ENCODE measurements around the gene PLXNA1.

DNA sequence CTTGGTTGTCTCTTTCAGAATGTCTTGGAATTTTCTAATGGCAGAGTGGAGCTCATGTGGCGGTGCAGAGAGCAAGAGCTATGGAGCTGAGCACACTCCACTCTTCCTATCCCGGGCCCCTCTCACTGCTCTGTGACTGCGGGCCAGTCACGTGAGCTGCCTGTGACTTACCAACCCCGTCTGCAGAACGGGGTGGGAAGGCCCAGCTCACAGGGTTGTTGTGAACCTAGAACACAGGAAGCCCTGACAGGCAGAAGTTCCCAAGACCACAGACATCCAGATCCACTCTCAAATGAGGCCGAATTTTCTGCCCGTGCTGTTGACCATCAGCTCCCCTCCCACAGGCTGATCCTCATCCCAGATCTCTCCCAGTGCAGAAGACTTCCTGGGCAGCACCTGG is 35.5 kb upstream of the PLXNA1 start:
- TF ChIP-seq POLR2AphosphoS5 (IDR thresholded peaks at IDR 0.05; ENCODE audit: low read depth, low read length): no peak
- no peak for TF ChIP-seq USF2 (IDR thresholded peaks at IDR 0.05; ENCODE audit: borderline replicate concordance, low read depth, low read length)
- TF ChIP-seq, protein P1, sequence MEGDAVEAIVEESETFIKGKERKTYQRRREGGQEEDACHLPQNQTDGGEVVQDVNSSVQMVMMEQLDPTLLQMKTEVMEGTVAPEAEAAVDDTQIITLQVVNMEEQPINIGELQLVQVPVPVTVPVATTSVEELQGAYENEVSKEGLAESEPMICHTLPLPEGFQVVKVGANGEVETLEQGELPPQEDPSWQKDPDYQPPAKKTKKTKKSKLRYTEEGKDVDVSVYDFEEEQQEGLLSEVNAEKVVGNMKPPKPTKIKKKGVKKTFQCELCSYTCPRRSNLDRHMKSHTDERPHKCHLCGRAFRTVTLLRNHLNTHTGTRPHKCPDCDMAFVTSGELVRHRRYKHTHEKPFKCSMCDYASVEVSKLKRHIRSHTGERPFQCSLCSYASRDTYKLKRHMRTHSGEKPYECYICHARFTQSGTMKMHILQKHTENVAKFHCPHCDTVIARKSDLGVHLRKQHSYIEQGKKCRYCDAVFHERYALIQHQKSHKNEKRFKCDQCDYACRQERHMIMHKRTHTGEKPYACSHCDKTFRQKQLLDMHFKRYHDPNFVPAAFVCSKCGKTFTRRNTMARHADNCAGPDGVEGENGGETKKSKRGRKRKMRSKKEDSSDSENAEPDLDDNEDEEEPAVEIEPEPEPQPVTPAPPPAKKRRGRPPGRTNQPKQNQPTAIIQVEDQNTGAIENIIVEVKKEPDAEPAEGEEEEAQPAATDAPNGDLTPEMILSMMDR (IDR thresholded peaks at IDR 0.05): no peak
- no peak for TF ChIP-seq MAX (IDR thresholded peaks at IDR 0.05; ENCODE audit: low read depth)
- TF ChIP-seq, protein P2, sequence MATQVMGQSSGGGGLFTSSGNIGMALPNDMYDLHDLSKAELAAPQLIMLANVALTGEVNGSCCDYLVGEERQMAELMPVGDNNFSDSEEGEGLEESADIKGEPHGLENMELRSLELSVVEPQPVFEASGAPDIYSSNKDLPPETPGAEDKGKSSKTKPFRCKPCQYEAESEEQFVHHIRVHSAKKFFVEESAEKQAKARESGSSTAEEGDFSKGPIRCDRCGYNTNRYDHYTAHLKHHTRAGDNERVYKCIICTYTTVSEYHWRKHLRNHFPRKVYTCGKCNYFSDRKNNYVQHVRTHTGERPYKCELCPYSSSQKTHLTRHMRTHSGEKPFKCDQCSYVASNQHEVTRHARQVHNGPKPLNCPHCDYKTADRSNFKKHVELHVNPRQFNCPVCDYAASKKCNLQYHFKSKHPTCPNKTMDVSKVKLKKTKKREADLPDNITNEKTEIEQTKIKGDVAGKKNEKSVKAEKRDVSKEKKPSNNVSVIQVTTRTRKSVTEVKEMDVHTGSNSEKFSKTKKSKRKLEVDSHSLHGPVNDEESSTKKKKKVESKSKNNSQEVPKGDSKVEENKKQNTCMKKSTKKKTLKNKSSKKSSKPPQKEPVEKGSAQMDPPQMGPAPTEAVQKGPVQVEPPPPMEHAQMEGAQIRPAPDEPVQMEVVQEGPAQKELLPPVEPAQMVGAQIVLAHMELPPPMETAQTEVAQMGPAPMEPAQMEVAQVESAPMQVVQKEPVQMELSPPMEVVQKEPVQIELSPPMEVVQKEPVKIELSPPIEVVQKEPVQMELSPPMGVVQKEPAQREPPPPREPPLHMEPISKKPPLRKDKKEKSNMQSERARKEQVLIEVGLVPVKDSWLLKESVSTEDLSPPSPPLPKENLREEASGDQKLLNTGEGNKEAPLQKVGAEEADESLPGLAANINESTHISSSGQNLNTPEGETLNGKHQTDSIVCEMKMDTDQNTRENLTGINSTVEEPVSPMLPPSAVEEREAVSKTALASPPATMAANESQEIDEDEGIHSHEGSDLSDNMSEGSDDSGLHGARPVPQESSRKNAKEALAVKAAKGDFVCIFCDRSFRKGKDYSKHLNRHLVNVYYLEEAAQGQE (IDR thresholded peaks at IDR 0.05; ENCODE audit: low read depth, low read length): no peak
- TF ChIP-seq RFX5 (IDR thresholded peaks at IDR 0.05; ENCODE audit: low read length): no peak
- TF ChIP-seq FOXJ3 (CRISPR knock-in tag; IDR thresholded peaks at IDR 0.05): no peak
- TF ChIP-seq FOXM1 (IDR thresholded peaks at IDR 0.05; ENCODE audit: low read depth): no peak
- no peak for TF ChIP-seq JUND (IDR thresholded peaks at IDR 0.05)
- TF ChIP-seq MEF2A (IDR thresholded peaks at IDR 0.05; ENCODE audit: borderline replicate concordance, low read depth): no peak
- no peak for TF ChIP-seq RCOR1 (IDR thresholded peaks at IDR 0.05; ENCODE audit: low read length)
- TF ChIP-seq EP300 (IDR thresholded peaks at IDR 0.05; ENCODE audit: borderline replicate concordance in 1 of 2, low read depth in 1 of 2, low read length in 1 of 2): no peak

Measured in SK-N-SH (cell line).